Measurements from ENCODE around the gene ALPL. TPM values are rescaled to one million over a fixed set of nuclear protein-coding genes. Genes with fewer than 3 reads are reported as not detected.
"Not testable (repeated sequence)": the region's sequence is repeated elsewhere in the genome, so short reads cannot be mapped to it uniquely, and the experiment has no call there.

The ALPL gene
- total RNA-seq, 1 experiment from 2014 or later, result not detected

DNA sequence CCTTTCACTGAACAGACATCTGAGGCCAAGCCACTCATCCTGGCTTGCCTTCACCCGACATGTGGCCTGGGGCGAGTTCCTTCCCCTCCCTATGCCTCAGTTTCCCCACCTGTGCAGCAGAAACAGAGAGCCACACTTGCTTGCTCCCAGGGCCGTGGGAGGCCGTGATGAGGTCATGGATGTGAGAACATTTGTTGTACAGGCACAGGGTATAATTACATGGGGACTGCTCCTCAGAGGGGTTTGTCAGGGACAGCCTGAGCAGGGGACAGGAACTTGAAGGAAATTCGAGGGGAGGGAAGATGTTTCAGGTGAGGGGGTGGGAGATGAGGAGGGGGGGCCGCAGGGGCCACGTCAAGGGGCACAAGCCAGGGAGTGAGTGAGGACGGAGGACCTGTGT, 56.1 kb downstream of the ALPL start:
- ChIA-PET POLR2A (ENCODE audit: unreplicated experiment) (no interaction called here), CTCF (no interaction called here)
- no peak for DNase-seq
- Histone ChIP-seq H3K9me3 (ENCODE audit: insufficient read depth, low read depth) (no peaks in the 10 kb centered on the region), H3K79me2 (ENCODE audit: low read depth) (no peaks in the 10 kb centered on the region), H3K4me2 (no peak overlapping the region), H3K4me3 (no peak overlapping the region), H3K9me2 (ENCODE audit: insufficient read depth) (no peaks in the 10 kb centered on the region), H2AFZ (no peak overlapping the region), H3F3A (ENCODE audit: insufficient read depth, low read depth) (no peaks in the 10 kb centered on the region), H3K27me3 (ENCODE audit: insufficient read depth, low read depth) (no peaks in the 10 kb centered on the region), H4K20me1 (ENCODE audit: insufficient read depth) (no peaks in the 10 kb centered on the region), H3K36me3 (ENCODE audit: low read depth) (no peaks in the 10 kb centered on the region), H3K4me1 (replicated peaks; ENCODE audit: insufficient read depth) (no peaks in the 10 kb centered on the region), H3K27ac (no peak overlapping the region)
- TF ChIP-seq EZH2 (IDR thresholded peaks at IDR 0.05; ENCODE audit: low read depth), result no peak
- TF ChIP-seq CTCF (conservative IDR thresholded peaks at IDR 0.05), result no peak
- no TSS peak for BruUV-seq (replicated peaks)
- intact Hi-C loops (cut with micrococcal nuclease; ENCODE audit: unreplicated experiment), result no loop called here

DNA sequence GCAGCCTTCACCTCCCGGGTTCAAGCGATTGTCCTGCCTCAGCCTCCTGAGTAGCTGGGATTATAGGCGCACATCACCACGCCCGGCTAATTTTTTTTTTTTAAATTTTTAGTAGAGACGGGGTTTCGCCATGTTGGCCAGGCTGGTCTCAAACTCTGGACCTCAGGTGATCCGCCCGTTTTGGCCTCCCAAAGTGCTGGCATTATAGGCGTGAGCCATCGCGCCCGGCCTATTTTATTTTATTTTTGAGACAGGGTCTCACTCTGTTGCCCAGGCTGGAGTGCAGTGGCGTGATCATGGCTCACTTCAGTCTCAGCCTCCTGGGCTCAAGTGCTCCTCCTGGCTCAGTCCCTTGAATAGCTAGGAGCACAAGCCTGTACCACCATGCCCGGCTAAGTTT, 57.1 kb downstream of the ALPL start:
- H3K9me2 ChIP-seq (ENCODE audit: insufficient read depth); H3K9me3 ChIP-seq (ENCODE audit: insufficient read depth, low read depth); H3K4me3 ChIP-seq; H3K36me3 ChIP-seq (ENCODE audit: low read depth); POLR2A ChIA-PET (ENCODE audit: unreplicated experiment); BruUV-seq (replicated peaks); H3K27ac ChIP-seq; H3K27me3 ChIP-seq (ENCODE audit: insufficient read depth, low read depth); DNase-seq; H2AFZ ChIP-seq; H3K4me1 ChIP-seq (replicated peaks; ENCODE audit: insufficient read depth); H3K79me2 ChIP-seq (ENCODE audit: low read depth); H3F3A ChIP-seq (ENCODE audit: insufficient read depth, low read depth); intact Hi-C loops (cut with micrococcal nuclease; ENCODE audit: unreplicated experiment); H3K4me2 ChIP-seq; H4K20me1 ChIP-seq (ENCODE audit: insufficient read depth): not testable (repeated sequence)
- CTCF ChIA-PET, result interaction anchor here (0.7 kb wide), 1 partner anchor 39 kb away, joined by 3 read pairs; no protein-coding TSS in a partner anchor

GRCh38 chr1:21567241-21568005, 58.2 kb downstream of the ALPL start:
- no peak overlapping the region for H2AFZ ChIP-seq
- BruUV-seq (replicated peaks), result no TSS peak
- DNase-seq, result no peak
- H3K36me3 ChIP-seq (ENCODE audit: low read depth), result no peaks in the 10 kb centered on the region
- H4K20me1 ChIP-seq (ENCODE audit: insufficient read depth), result no peaks in the 10 kb centered on the region
- H3F3A ChIP-seq (ENCODE audit: insufficient read depth, low read depth), result no peaks in the 10 kb centered on the region
- intact Hi-C loops (cut with micrococcal nuclease; ENCODE audit: unreplicated experiment), result no loop called here
- no peaks in the 10 kb centered on the region for H3K9me3 ChIP-seq (ENCODE audit: insufficient read depth, low read depth)
- H3K4me2 ChIP-seq, result no peak overlapping the region
- CTCF ChIA-PET, result no interaction called here
- no peak overlapping the region for H3K4me3 ChIP-seq
- no peaks in the 10 kb centered on the region for H3K4me1 ChIP-seq (replicated peaks; ENCODE audit: insufficient read depth)
- no peaks in the 10 kb centered on the region for H3K9me2 ChIP-seq (ENCODE audit: insufficient read depth)
- no peak overlapping the region for H3K27ac ChIP-seq
- no peaks in the 10 kb centered on the region for H3K27me3 ChIP-seq (ENCODE audit: insufficient read depth, low read depth)
- POLR2A ChIA-PET (ENCODE audit: unreplicated experiment), result no interaction called here
- no peaks in the 10 kb centered on the region for H3K79me2 ChIP-seq (ENCODE audit: low read depth)
- TF ChIP-seq EZH2 (IDR thresholded peaks at IDR 0.05; ENCODE audit: low read depth), result no peak
- no peak for TF ChIP-seq CTCF (conservative IDR thresholded peaks at IDR 0.05)
